SU-DHL-6 (cell line): Measurements from ENCODE around the gene CENPO.
"Not testable (repeated sequence)": the region's sequence is repeated elsewhere in the genome, so short reads cannot be mapped to it uniquely, and the experiment has no call there.

Source experiments
- H2AFZ ChIP-seq: fragments of 200-600 bp; sonication (generic); 2 replicates; pipeline ENCODE4 v1.6.1; 2014; ENCODE audit warnings: low read depth, mild to moderate bottlenecking, moderate library complexity, mixed read lengths, antibody characterized with exemption, low read length; ENCODE audit not compliant: severe bottlenecking
- H3F3A ChIP-seq: fragments of 200-600 bp; shearing (Covaris generic); 2 replicates; pipeline ENCODE4 v1.6.0; 2016; ENCODE audit warnings: antibody characterized with exemption, mild to moderate bottlenecking; ENCODE audit not compliant: insufficient read depth
- H3K27ac ChIP-seq: fragments of 200-600 bp; sonication (generic); 2 replicates; pipeline ENCODE4 v1.5.1; 2016; ENCODE audit warnings: low read depth, mild to moderate bottlenecking, low read length, moderate library complexity, mixed read lengths
- H3K27me3 ChIP-seq: fragments of 200-600 bp; sonication (generic), shearing (Covaris generic); 2 replicates; pipeline ENCODE4 v1.6.0; 2014; ENCODE audit warnings: mild to moderate bottlenecking, low read length
- H3K36me3 ChIP-seq: fragments of 200-600 bp; sonication (generic); 2 replicates; pipeline ENCODE4 v1.6.1; 2014; ENCODE audit warnings: mild to moderate bottlenecking, low read length, mixed read lengths
- H3K4me2 ChIP-seq: fragments of 300-600, 200-600 bp; shearing (Covaris generic), sonication (generic); 2 replicates; pipeline ENCODE4 v1.6.0; 2014; ENCODE audit warnings: low read length, low read depth, mild to moderate bottlenecking; ENCODE audit not compliant: poor library complexity, severe bottlenecking
- H3K4me3 ChIP-seq: fragments of 200-600 bp; sonication (generic); 2 replicates; pipeline ENCODE4 v1.5.1; 2014; ENCODE audit warnings: antibody characterized with exemption, low read length, mild to moderate bottlenecking, mixed read lengths; ENCODE audit not compliant: insufficient read depth, poor library complexity, severe bottlenecking
- H3K79me2 ChIP-seq: fragments of 200-600 bp; sonication (generic); 2 replicates; pipeline ENCODE4 v1.6.1; 2014; ENCODE audit warnings: mild to moderate bottlenecking, low read length, moderate library complexity; ENCODE audit not compliant: insufficient read depth
- H3K9ac ChIP-seq: fragments of 200-600 bp; sonication (generic); 2 replicates; pipeline ENCODE4 v1.7.0; 2014; ENCODE audit warnings: mild to moderate bottlenecking, low read length
- H3K9me2 ChIP-seq: fragments of 200-600 bp; sonication (generic); replicated peaks from 2 replicates; pipeline ENCODE4 v1.6.1; 2014; ENCODE audit warnings: low read length; ENCODE audit not compliant: insufficient read depth
- H3K9me3 ChIP-seq: fragments of 200-600 bp; sonication (generic); 2 replicates; pipeline ENCODE4 v1.6.1; 2014; ENCODE audit warnings: low read length, mixed read lengths; ENCODE audit not compliant: insufficient read depth
- H4K20me1 ChIP-seq: fragments of 200-600 bp; sonication (generic); 2 replicates; pipeline ENCODE4 v1.6.1; 2014; ENCODE audit warnings: low read depth, mild to moderate bottlenecking, antibody characterized with exemption, low read length, moderate library complexity, mixed read lengths
- CTCF ChIP-seq: fragments of 200-600 bp; sonication (generic); IDR thresholded peaks from one replicate; pipeline ENCODE4 v1.5.1; 2017; ENCODE audit warnings: antibody characterized with exemption, mild to moderate bottlenecking, low read length, moderate library complexity; ENCODE audit not compliant: insufficient read depth, poor library complexity, severe bottlenecking
- EZH2phosphoT487 ChIP-seq: fragments of 200-600 bp; sonication (generic), shearing (Covaris generic); conservative IDR thresholded peaks from 2 replicates; pipeline ENCODE4 v1.6.1; 2018; ENCODE audit warnings: mild to moderate bottlenecking, antibody characterized with exemption, low read length, moderate library complexity, mixed read lengths

Gene CENPO

GRCh38 chr2:24797644-24798043 is 4.4 kb downstream of the CENPO start:
- Histone ChIP-seq H3K9me3 (no peaks in the 10 kb centered on the region), H2AFZ (no peak overlapping the region), H3K79me2 (peaks cover 68% of the 10 kb centered on the region), H3K9ac (no peak overlapping the region), H3K36me3 (peaks cover 26% of the 10 kb centered on the region), H3F3A (no peaks in the 10 kb centered on the region), H4K20me1 (no peaks in the 10 kb centered on the region), H3K9me2 (no peaks in the 10 kb centered on the region), H3K4me2 (no peak overlapping the region), H3K27me3 (no peaks in the 10 kb centered on the region), H3K27ac (no peak overlapping the region), H3K4me3 (no peak overlapping the region)
- TF ChIP-seq EZH2phosphoT487: no peak
- TF ChIP-seq CTCF: no peak

- not testable (repeated sequence) for H3K9me3 ChIP-seq, H3F3A ChIP-seq, H3K9me2 ChIP-seq, H3K27ac ChIP-seq, H4K20me1 ChIP-seq, H3K27me3 ChIP-seq, H3K4me2 ChIP-seq, H3K4me3 ChIP-seq, H2AFZ ChIP-seq, H3K9ac ChIP-seq
- Histone ChIP-seq H3K79me2 (peaks cover 46% of the 10 kb centered on the region), H3K36me3 (peaks cover 19% of the 10 kb centered on the region)
Measured at GRCh38 chr2:24800487-24800886, 7.3 kb downstream of the CENPO start.

GRCh38 chr2:24805811-24806660 is 12.8 kb downstream of the CENPO start:
- Histone ChIP-seq H3F3A (peaks cover 20% of the 10 kb centered on the region), H3K79me2 (peaks cover 49% of the 10 kb centered on the region), H3K36me3 (peaks cover 19% of the 10 kb centered on the region; the same call in 1 of the 2 replicates), H4K20me1 (peaks cover 15% of the 10 kb centered on the region)
- not testable (repeated sequence) for H3K27me3 ChIP-seq, H3K9me2 ChIP-seq, H3K4me3 ChIP-seq, H2AFZ ChIP-seq, H3K27ac ChIP-seq, H3K9me3 ChIP-seq, H3K4me2 ChIP-seq, H3K9ac ChIP-seq

GRCh38 chr2:24806661-24807036 is 13.4 kb downstream of the CENPO start:
- no peak overlapping the region for H3K4me3 ChIP-seq
- H3F3A ChIP-seq: peaks cover 20% of the 10 kb centered on the region
- no peak overlapping the region for H2AFZ ChIP-seq
- peaks cover 15% of the 10 kb centered on the region for H4K20me1 ChIP-seq
- TF ChIP-seq EZH2phosphoT487 (no peak), CTCF (no peak)
- H3K9me2 ChIP-seq: no peaks in the 10 kb centered on the region
- no peak overlapping the region for H3K4me2 ChIP-seq
- H3K36me3 ChIP-seq: peaks cover 19% of the 10 kb centered on the region; the same call in 1 of the 2 replicates
- H3K79me2 ChIP-seq: peaks cover 51% of the 10 kb centered on the region
- H3K9ac ChIP-seq: no peak overlapping the region
- H3K9me3 ChIP-seq: no peaks in the 10 kb centered on the region
- H3K27ac ChIP-seq: no peak overlapping the region
- no peaks in the 10 kb centered on the region for H3K27me3 ChIP-seq
